OCI-LY7 (cell line): ENCODE data around the gene ADAMTS6. TPM values are rescaled to one million over a fixed set of nuclear protein-coding genes. Genes with fewer than 3 reads are reported as not detected.

Experiments
- BruUV-seq: library from RNA; stranded (reverse); fragments of 400-500 nt; replicated peaks from 2 replicates; lab custom pipeline; 2021; lab: Mats Ljungman, UMichigan
- CTCF ChIA-PET: fragments of 300-600 bp; sonication (Branson Sonifier 250); formaldehyde crosslinking; loops from one replicate; lab custom pipeline; 2022; ENCODE audit warnings: antibody characterized with exemption; ENCODE audit not compliant: unreplicated experiment; lab: Charles Lee
- POLR2A ChIA-PET: fragments of 300-600 bp; sonication (Branson Sonifier 250); formaldehyde crosslinking; loops from one replicate; lab custom pipeline; 2022; ENCODE audit warnings: antibody characterized with exemption; lab: Charles Lee
- DNase-seq: peaks from one replicate; pipeline ENCODE4 v3.0.0-alpha.2; 2015; ENCODE audit warnings: low spot score
- H2AFZ ChIP-seq: fragments of 200-600 bp; sonication (generic), shearing (Covaris generic); 2 replicates; pipeline ENCODE4 v1.6.1; 2014; ENCODE audit warnings: mild to moderate bottlenecking, antibody characterized with exemption, low read length, moderate library complexity
- H3K27ac ChIP-seq: fragments of 200-600 bp; sonication (generic); 2 replicates; pipeline ENCODE4 v1.5.1; 2014; ENCODE audit warnings: mixed run types, low read depth, mild to moderate bottlenecking, moderate library complexity, low read length, inconsistent platforms; ENCODE audit not compliant: poor library complexity, severe bottlenecking
- H3K36me3 ChIP-seq: fragments of 200-600 bp; sonication (generic); 2 replicates; pipeline ENCODE4 v1.6.1; 2014; ENCODE audit warnings: mild to moderate bottlenecking, antibody characterized with exemption, low read length, moderate library complexity, mixed read lengths; ENCODE audit not compliant: insufficient read depth
- H3K4me1 ChIP-seq: fragments of 200-600 bp; sonication (generic); 2 replicates; pipeline ENCODE4 v1.5.1; 2014; ENCODE audit warnings: mild to moderate bottlenecking, low read length; ENCODE audit not compliant: insufficient read depth, poor library complexity, severe bottlenecking
- H3K4me2 ChIP-seq: fragments of 200-600 bp; sonication (generic); 2 replicates; pipeline ENCODE4 v1.6.1; 2014; ENCODE audit warnings: mild to moderate bottlenecking, low read length
- H3K4me3 ChIP-seq: fragments of 200-600 bp; sonication (generic); 2 replicates; pipeline ENCODE4 v1.5.1; 2014; ENCODE audit warnings: mild to moderate bottlenecking, low read depth, low read length; ENCODE audit not compliant: poor library complexity, severe bottlenecking
- H3K79me2 ChIP-seq: fragments of 200-600 bp; sonication (generic); 2 replicates; pipeline ENCODE4 v1.6.1; 2016; ENCODE audit warnings: low read depth, mild to moderate bottlenecking, low read length, moderate library complexity, mixed read lengths; ENCODE audit not compliant: insufficient read depth
- H3K9me2 ChIP-seq: fragments of 200-600 bp; sonication (generic); 2 replicates; pipeline ENCODE4 v1.6.1; 2016; ENCODE audit warnings: mild to moderate bottlenecking, low read length, mixed read lengths; ENCODE audit not compliant: insufficient read depth
- H3K9me3 ChIP-seq: fragments of 200-600 bp; sonication (generic); 2 replicates; pipeline ENCODE4 v1.6.1; 2014; ENCODE audit warnings: mild to moderate bottlenecking, mixed run types, low read length, mixed read lengths
- H4K20me1 ChIP-seq: fragments of 200-600 bp; sonication (generic); 2 replicates; pipeline ENCODE4 v1.6.1; 2014; ENCODE audit warnings: mild to moderate bottlenecking, antibody characterized with exemption, low read length, moderate library complexity, mixed read lengths; ENCODE audit not compliant: insufficient read depth
- EZH2phosphoT487 ChIP-seq: fragments of 200-600 bp; sonication (generic); IDR thresholded peaks from 2 replicates; pipeline ENCODE4 v1.6.1; 2018; ENCODE audit warnings: low read depth, borderline replicate concordance, mild to moderate bottlenecking, mixed run types, antibody characterized with exemption, low read length, moderate library complexity, mixed read lengths
- intact Hi-C: fragments of 100-400 bp; cut with micrococcal nuclease; formaldehyde crosslinking; loops from one replicate; pipeline ENCODE4 v1.10.0; 2022; ENCODE audit not compliant: unreplicated experiment
- total RNA-seq, 2 experiments: library from RNA; depleted of rRNA in 1 of 2; stranded (reverse); fragments of >200 nt in 1 of 2; shearing (Covaris generic) in 1 of 2; gene quantifications; 2 replicates each; pipeline ENCODE4 v1.2.3, GENCODE V29; 2014 to 2022
- TF ChIP-seq, protein P1 (sequence below): fragments of 200-600 bp; sonication (generic); conservative IDR thresholded peaks from 2 replicates; pipeline ENCODE4 v1.5.1; 2014; ENCODE audit warnings: mild to moderate bottlenecking, antibody characterized with exemption, low read length, moderate library complexity, mixed read lengths

The ADAMTS6 gene
- total RNA-seq, 2 experiments from 2014 or later = 13.9 to 18.1 TPM

DNA sequence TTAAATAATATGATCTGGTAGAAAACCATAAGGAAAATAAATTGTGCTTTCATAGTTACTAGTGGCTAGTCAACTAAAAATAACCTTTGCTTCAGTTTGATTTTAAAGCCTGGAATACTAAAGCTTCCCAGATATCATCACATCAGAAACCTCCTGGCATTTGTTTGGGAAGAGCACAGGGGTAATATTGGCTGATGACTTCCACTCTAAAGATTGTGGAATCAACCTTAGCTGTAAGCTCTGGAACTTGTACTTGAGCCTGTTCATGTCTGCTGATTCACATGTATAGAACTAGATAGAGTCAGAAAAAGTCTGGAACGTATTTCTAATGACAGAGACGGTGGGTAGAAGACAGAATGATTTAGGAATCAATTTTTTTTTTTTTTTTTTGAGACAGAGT, 367.9 kb downstream of the ADAMTS6 start:
- no peaks in the 10 kb centered on the region; the same call in 1 of the 2 replicates for H3K36me3 ChIP-seq
- ChIA-PET POLR2A (interaction anchor here (0.7 kb wide), 1 partner anchor 10 kb away, joined by 4 read pairs; no protein-coding TSS in a partner anchor), CTCF (no interaction called here)
- no peaks in the 10 kb centered on the region for H3K4me1 ChIP-seq
- no peaks in the 10 kb centered on the region for H4K20me1 ChIP-seq
- no peaks in the 10 kb centered on the region for H3K79me2 ChIP-seq
- DNase-seq = no peak
- TF ChIP-seq EZH2phosphoT487 = no peak
- TF ChIP-seq, protein P1, sequence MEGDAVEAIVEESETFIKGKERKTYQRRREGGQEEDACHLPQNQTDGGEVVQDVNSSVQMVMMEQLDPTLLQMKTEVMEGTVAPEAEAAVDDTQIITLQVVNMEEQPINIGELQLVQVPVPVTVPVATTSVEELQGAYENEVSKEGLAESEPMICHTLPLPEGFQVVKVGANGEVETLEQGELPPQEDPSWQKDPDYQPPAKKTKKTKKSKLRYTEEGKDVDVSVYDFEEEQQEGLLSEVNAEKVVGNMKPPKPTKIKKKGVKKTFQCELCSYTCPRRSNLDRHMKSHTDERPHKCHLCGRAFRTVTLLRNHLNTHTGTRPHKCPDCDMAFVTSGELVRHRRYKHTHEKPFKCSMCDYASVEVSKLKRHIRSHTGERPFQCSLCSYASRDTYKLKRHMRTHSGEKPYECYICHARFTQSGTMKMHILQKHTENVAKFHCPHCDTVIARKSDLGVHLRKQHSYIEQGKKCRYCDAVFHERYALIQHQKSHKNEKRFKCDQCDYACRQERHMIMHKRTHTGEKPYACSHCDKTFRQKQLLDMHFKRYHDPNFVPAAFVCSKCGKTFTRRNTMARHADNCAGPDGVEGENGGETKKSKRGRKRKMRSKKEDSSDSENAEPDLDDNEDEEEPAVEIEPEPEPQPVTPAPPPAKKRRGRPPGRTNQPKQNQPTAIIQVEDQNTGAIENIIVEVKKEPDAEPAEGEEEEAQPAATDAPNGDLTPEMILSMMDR = no peak
- no peak overlapping the region for H2AFZ ChIP-seq
- peaks cover 12% of the 10 kb centered on the region; the same call in 1 of the 2 replicates for H3K9me3 ChIP-seq
- H3K9me2 ChIP-seq = no peaks in the 10 kb centered on the region
- no peak overlapping the region for H3K4me2 ChIP-seq
- no TSS peak for BruUV-seq
- intact Hi-C loops = no loop called here
- H3K4me3 ChIP-seq = no peak overlapping the region
- H3K27ac ChIP-seq = no peak overlapping the region

DNA sequence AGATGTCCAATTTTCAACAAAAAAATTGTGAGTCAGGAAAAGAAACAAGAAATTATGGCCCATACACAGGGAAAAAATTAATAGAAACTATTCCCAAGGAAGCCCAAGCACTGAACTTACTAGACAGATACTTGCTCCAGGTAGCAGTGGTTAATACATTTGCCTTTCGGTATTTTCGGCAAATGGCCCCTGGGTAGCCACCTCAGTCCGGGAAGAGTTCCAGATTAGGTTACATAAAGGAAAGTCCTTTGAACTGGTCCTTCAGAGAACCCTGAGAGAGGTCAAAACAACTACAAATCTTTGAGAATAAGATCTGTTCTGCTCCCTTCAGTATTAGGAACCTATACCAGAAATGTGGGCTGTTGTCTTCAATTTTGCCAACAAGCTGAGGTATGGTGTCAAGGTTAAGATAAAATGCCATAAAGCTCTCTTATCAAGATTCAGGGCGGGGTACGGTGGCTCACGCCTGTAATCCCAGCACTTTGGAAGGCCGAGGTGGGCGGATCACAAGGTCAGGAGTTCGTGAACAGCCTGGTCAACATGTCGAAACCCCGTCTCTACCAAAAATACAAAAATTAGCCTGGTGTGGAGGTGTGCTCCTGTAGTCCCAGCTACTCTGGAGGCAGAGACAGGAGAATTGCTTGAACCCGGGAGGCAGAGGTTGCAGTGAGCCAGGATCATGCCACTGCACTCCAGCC, 369.6 kb downstream of the ADAMTS6 start:
- CTCF ChIA-PET = no interaction called here
- intact Hi-C loops = no loop called here
- POLR2A ChIA-PET = no interaction called here

More for the DNA sequence above, 369.6 kb downstream of the ADAMTS6 start:
- no peak overlapping the region for H3K4me2 ChIP-seq
- no peak overlapping the region for H3K27ac ChIP-seq
- H3K9me2 ChIP-seq = no peaks in the 10 kb centered on the region
- no peak for DNase-seq
- H3K9me3 ChIP-seq = peaks cover 5% of the 10 kb centered on the region; the same call in 1 of the 2 replicates
- no peak overlapping the region for H3K4me3 ChIP-seq
- H3K36me3 ChIP-seq = no peaks in the 10 kb centered on the region; the same call in 1 of the 2 replicates
- no peak overlapping the region for H2AFZ ChIP-seq
- H3K4me1 ChIP-seq = no peaks in the 10 kb centered on the region
- no peaks in the 10 kb centered on the region for H3K79me2 ChIP-seq
- TF ChIP-seq, protein P1 = no peak
- TF ChIP-seq EZH2phosphoT487 = no peak
- no TSS peak for BruUV-seq
- H4K20me1 ChIP-seq = no peaks in the 10 kb centered on the region
